H1 (cell line): ENCODE data around the gene HPS5. TPM values are rescaled to one million over a fixed set of nuclear protein-coding genes. Genes with fewer than 3 reads are reported as not detected.

ENCODE experiments used
- BCL11A ChIP-seq, 2 experiments: IDR thresholded peaks; one replicate each; pipeline ENCODE4 v1.6.1; 2011; ENCODE audit warnings: low read depth in 2 of 2, low read length in 2 of 2, mild to moderate bottlenecking in 2 of 2
- CHD1 ChIP-seq: IDR thresholded peaks from 2 replicates; pipeline ENCODE4 v1.6.1; 2012; ENCODE audit warnings: low read depth, low read length, improper control_type of control experiment
- EGR1 ChIP-seq: IDR thresholded peaks from 2 replicates; pipeline ENCODE4 v1.6.1; 2011; ENCODE audit warnings: low read depth, low read length, borderline replicate concordance
- GABPA ChIP-seq: IDR thresholded peaks from 2 replicates; pipeline ENCODE4 v1.6.1; 2011; ENCODE audit warnings: mild to moderate bottlenecking, low read length, moderate library complexity, borderline replicate concordance; ENCODE audit not compliant: insufficient read depth
- KDM4A ChIP-seq: IDR thresholded peaks from one replicate; pipeline ENCODE4 v1.7.1; 2012; ENCODE audit warnings: low read depth, mild to moderate bottlenecking, moderate library complexity, low read length, inconsistent platforms; ENCODE audit not compliant: severe bottlenecking
- KDM5A ChIP-seq: fragments of 200-600 bp; IDR thresholded peaks from 2 replicates; pipeline ENCODE4 v1.7.1; 2012; ENCODE audit warnings: mild to moderate bottlenecking, low read length, inconsistent platforms, mixed read lengths
- POLR2A ChIP-seq, 2 experiments: IDR thresholded peaks; 1 replicate in 1 of 2; 2 replicates in 1 of 2; pipeline ENCODE4 v1.6.1; 2011; ENCODE audit warnings: low read depth in 2 of 2, low read length in 2 of 2, mild to moderate bottlenecking in 2 of 2; ENCODE audit errors: control extremely low read depth in 1 of 2
- SP1 ChIP-seq: IDR thresholded peaks from 2 replicates; pipeline ENCODE4 v1.6.1; 2011; ENCODE audit warnings: low read depth, low read length
- SRF ChIP-seq: IDR thresholded peaks from 2 replicates; pipeline ENCODE4 v1.6.1; 2011; ENCODE audit warnings: mild to moderate bottlenecking, low read depth, low read length, moderate library complexity
- TAF1 ChIP-seq: IDR thresholded peaks from 2 replicates; pipeline ENCODE4 v1.6.1; 2011; ENCODE audit warnings: mild to moderate bottlenecking, low read depth, low read length
- YY1 ChIP-seq: IDR thresholded peaks from 2 replicates; pipeline ENCODE4 v1.6.1; 2011; ENCODE audit warnings: low read depth, mild to moderate bottlenecking, low read length
- polyA plus RNA-seq, 7 experiments: library from polyadenylated mRNA; depleted of rRNA in 3 of 7; stranded (reverse) in 5 of 7; unstranded in 2 of 7; fragments of >200 nt in 5 of 7; fragments of 200-250 nt in 2 of 7; gene quantifications; 1 replicate in 5 of 7; 2 replicates in 1 of 7; 4 replicates in 1 of 7; pipeline versions ENCODE4 v1.2.1 to v1.2.3, GENCODE V29; 2011 to 2013; ENCODE audit warnings: missing spikeins in 2 of 7, mixed read lengths in 2 of 7
- total RNA-seq: library from RNA; stranded (reverse); fragmentation: NEBNext Ultra II Directional; extraction: Animal tissue kit (Norgen Biotek cat#: 25700); gene quantifications from 2 replicates; pipeline ENCODE4 v1.2.1, GENCODE V29; 2021
- TF ChIP-seq, protein P1 (sequence below): IDR thresholded peaks from 2 replicates; pipeline ENCODE4 v1.6.1; 2012; ENCODE audit warnings: inconsistent platforms
- TF ChIP-seq, protein P2 (sequence below): IDR thresholded peaks from 2 replicates; pipeline ENCODE4 v1.6.1; 2012; ENCODE audit warnings: inconsistent platforms
- TF ChIP-seq, protein P3 (sequence below): IDR thresholded peaks from 2 replicates; pipeline ENCODE4 v1.6.1; 2012; ENCODE audit warnings: low read length, inconsistent platforms

Gene HPS5
- total and polyA plus RNA-seq, 2 of the 8 experiments (the other 6 are each of a cell fraction or from before 2014, with no cell fraction given) = 5.0 to 18.5 TPM

DNA sequence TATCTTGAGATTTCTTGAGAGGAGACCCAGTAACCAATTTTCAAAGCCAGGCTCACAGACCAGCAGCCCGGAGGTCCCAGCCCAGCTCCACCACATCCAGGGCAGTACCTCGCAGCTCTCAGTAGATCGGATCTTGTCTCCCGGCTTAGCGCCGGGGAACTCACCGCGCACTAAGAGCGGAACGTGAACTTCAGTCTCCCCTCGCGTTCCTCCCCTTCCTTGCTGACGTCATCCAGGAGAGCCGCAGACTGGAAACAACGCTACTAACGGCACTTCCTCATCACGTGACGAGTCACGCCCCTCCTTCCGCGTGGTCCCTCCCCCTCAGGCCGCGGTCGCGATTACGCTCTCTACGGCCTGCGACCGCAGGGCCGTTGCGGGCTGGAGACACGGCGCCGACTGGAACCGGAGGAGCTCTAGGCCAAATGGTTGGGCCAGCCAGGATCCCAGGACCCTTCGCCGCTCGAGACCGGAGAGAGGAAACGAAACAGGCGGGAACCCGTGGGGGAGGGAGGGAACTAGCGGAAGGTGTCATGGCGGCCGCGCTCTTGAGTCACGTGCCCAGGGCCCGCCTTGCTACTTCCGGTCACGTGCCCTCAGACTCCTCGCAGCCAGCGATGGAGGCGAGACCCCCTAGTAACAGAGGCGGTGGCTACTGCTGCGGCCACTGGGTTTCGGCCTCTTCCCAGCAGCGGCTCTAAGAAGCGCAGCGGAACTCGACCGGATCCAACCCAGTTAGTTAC is at the start of gene HPS5, which contains the start of gene GTF2H1 (continued):
- TF ChIP-seq TAF1 (peak; percentile 90), YY1 (peak; percentile 97), KDM5A (peak; percentile 60; the same call in 1 of the 2 replicates), EGR1 (0 out of 2 replicates have a peak, but pooled peaks have one; percentile 3), SP1 (peak; percentile 54), CHD1 (no peak), GABPA (peak; percentile 92), POLR2A (IDR thresholded peaks at IDR 0.05; ENCODE audit: control extremely low read depth in 1 of 2, low read depth in 2 of 2, low read length in 2 of 2) (peak; percentile 91 to 99), KDM4A (peak; percentile 83), SRF (peak; percentile 50; the same call in 1 of the 2 replicates), BCL11A (IDR thresholded peaks at IDR 0.05; ENCODE audit: low read depth in 2 of 2, low read length in 2 of 2) (no peak)
- TF ChIP-seq, protein P1, sequence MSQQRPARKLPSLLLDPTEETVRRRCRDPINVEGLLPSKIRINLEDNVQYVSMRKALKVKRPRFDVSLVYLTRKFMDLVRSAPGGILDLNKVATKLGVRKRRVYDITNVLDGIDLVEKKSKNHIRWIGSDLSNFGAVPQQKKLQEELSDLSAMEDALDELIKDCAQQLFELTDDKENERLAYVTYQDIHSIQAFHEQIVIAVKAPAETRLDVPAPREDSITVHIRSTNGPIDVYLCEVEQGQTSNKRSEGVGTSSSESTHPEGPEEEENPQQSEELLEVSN = peak; percentile 97
- TF ChIP-seq, protein P2, sequence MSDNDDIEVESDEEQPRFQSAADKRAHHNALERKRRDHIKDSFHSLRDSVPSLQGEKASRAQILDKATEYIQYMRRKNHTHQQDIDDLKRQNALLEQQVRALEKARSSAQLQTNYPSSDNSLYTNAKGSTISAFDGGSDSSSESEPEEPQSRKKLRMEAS = peak; percentile 98
- TF ChIP-seq, protein P3, sequence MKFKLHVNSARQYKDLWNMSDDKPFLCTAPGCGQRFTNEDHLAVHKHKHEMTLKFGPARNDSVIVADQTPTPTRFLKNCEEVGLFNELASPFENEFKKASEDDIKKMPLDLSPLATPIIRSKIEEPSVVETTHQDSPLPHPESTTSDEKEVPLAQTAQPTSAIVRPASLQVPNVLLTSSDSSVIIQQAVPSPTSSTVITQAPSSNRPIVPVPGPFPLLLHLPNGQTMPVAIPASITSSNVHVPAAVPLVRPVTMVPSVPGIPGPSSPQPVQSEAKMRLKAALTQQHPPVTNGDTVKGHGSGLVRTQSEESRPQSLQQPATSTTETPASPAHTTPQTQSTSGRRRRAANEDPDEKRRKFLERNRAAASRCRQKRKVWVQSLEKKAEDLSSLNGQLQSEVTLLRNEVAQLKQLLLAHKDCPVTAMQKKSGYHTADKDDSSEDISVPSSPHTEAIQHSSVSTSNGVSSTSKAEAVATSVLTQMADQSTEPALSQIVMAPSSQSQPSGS = peak; percentile 84
- TF ChIP-seq, all 59 proteins: peak for 29
